NB4 (cell line): ENCODE data around the gene ASB2.

Experiments used
- CTCF ChIP-seq: IDR thresholded peaks from one replicate; pipeline ENCODE4 v1.5.1; 2012; ENCODE audit warnings: low read depth, low read length
- POLR2A ChIP-seq: IDR thresholded peaks from 2 replicates; pipeline ENCODE4 v1.6.1; 2011; ENCODE audit warnings: mild to moderate bottlenecking; ENCODE audit not compliant: insufficient read length; ENCODE audit errors: extremely low read depth

- no peak for TF ChIP-seq CTCF
- no peak for TF ChIP-seq POLR2A
Observed at GRCh38 chr14:93965287-93965821, 11.0 kb downstream of the ASB2 start.
